ENCODE results near the gene NACA2. TPM values are rescaled to one million over a fixed set of nuclear protein-coding genes. Genes with fewer than 3 reads are reported as not detected.

The NACA2 gene
- total RNA-seq, 2 donors from 2014 or later = 0.32 TPM; not detected in 1

GRCh38 chr17:61594294-61594825 is 3.3 kb upstream of the NACA2 start:
- H3K4me1 ChIP-seq = no peaks in the 10 kb centered on the region
- no peak for DNase-seq
- H3K27ac ChIP-seq = no peak overlapping the region
- no peaks in the 10 kb centered on the region for H3K36me3 ChIP-seq
- peaks cover 7% of the 10 kb centered on the region for H3K27me3 ChIP-seq
- H3K4me3 ChIP-seq = no peak overlapping the region
- no peak overlapping the region for H3K9ac ChIP-seq (ENCODE audit: low read depth in 2 of 2, low read length in 2 of 2)
- TF ChIP-seq CTCF (IDR thresholded peaks at IDR 0.05) = no peak
- no peaks in the 10 kb centered on the region for H3K9me3 ChIP-seq
- intact Hi-C loops (cut with DNase I) = no loop called here

GRCh38 chr17:61593426-61593825 is 2.4 kb upstream of the NACA2 start:
- no peak for TF ChIP-seq CTCF (IDR thresholded peaks at IDR 0.05)
- H3K4me1 ChIP-seq = no peaks in the 10 kb centered on the region
- H3K9ac ChIP-seq (ENCODE audit: low read depth in 2 of 2, low read length in 2 of 2) = no peak overlapping the region
- H3K9me3 ChIP-seq = no peaks in the 10 kb centered on the region
- peaks cover 7% of the 10 kb centered on the region for H3K27me3 ChIP-seq
- no peaks in the 10 kb centered on the region for H3K36me3 ChIP-seq
- no peak for DNase-seq
- H3K4me3 ChIP-seq = no peak overlapping the region
- intact Hi-C loops (cut with DNase I) = no loop called here
- H3K27ac ChIP-seq = no peak overlapping the region

GRCh38 chr17:61591930-61592329 is 911 bp upstream of the NACA2 start:
- TF ChIP-seq CTCF (IDR thresholded peaks at IDR 0.05) = no peak
- DNase-seq = no peak
- intact Hi-C loops (cut with DNase I) = no loop called here
- H3K9ac ChIP-seq (ENCODE audit: low read depth in 2 of 2, low read length in 2 of 2) = no peak overlapping the region
- H3K4me3 ChIP-seq = no peak overlapping the region
- H3K36me3 ChIP-seq = no peaks in the 10 kb centered on the region
- no peaks in the 10 kb centered on the region for H3K27me3 ChIP-seq
- no peak overlapping the region for H3K27ac ChIP-seq
- no peaks in the 10 kb centered on the region for H3K4me1 ChIP-seq
- H3K9me3 ChIP-seq = no peaks in the 10 kb centered on the region

GRCh38 chr17:61589990-61590389 is 1.0 kb downstream of the NACA2 start:
- Histone ChIP-seq H3K4me3 (no peak overlapping the region), H3K9ac (ENCODE audit: low read depth in 2 of 2, low read length in 2 of 2) (no peak overlapping the region), H3K27ac (no peak overlapping the region), H3K36me3 (no peaks in the 10 kb centered on the region), H3K27me3 (no peaks in the 10 kb centered on the region), H3K4me1 (no peaks in the 10 kb centered on the region), H3K9me3 (no peaks in the 10 kb centered on the region)
- no peak for TF ChIP-seq CTCF (IDR thresholded peaks at IDR 0.05)
- intact Hi-C loops (cut with DNase I) = no loop called here
- no peak for DNase-seq

GRCh38 chr17:61587807-61588660 is 3.0 kb downstream of the NACA2 start:
- no peak for TF ChIP-seq CTCF (IDR thresholded peaks at IDR 0.05)
- no peaks in the 10 kb centered on the region for H3K4me1 ChIP-seq
- no peaks in the 10 kb centered on the region for H3K27me3 ChIP-seq
- H3K9ac ChIP-seq (ENCODE audit: low read depth in 2 of 2, low read length in 2 of 2) = no peak overlapping the region
- intact Hi-C loops (cut with DNase I) = no loop called here
- H3K4me3 ChIP-seq = no peak overlapping the region
- H3K36me3 ChIP-seq = no peaks in the 10 kb centered on the region
- no peak overlapping the region for H3K27ac ChIP-seq
- no peaks in the 10 kb centered on the region for H3K9me3 ChIP-seq
- no peak for DNase-seq

Data from colonic mucosa (tissue), 4 donors.